Activated CD4-positive, CD25-positive, alpha-beta regulatory T cell treated with anti-CD3 and anti-CD28 coated beads, Interleukin-2, amount 50 U/mL, for 72 hours (primary cell): Measurements from ENCODE around the gene TACSTD2.
"Not testable (repeated sequence)": the region's sequence is repeated elsewhere in the genome, so short reads cannot be mapped to it uniquely, and the experiment has no call there.

Experiments
- DNase-seq: peaks from one replicate; pipeline ENCODE4 v3.0.0; 2021

The TACSTD2 gene

GRCh38 chr1:58555393-58555792 is 21.7 kb downstream of the TACSTD2 start:
- DNase-seq, result no peak

- DNase-seq, result no peak
These were observed 25.6 kb downstream of the TACSTD2 start for GRCh38 chr1:58551186-58552140.

- DNase-seq, result not testable (repeated sequence)
These were observed 27.8 kb downstream of the TACSTD2 start for GRCh38 chr1:58549291-58549690.

- DNase-seq, result no peak
These were observed 28.7 kb downstream of the TACSTD2 start for GRCh38 chr1:58548371-58548770.

- DNase-seq, result peak; percentile 98
These were observed 30.3 kb downstream of the TACSTD2 start, which contains the start of gene OMA1 for GRCh38 chr1:58546520-58547308. OMA1 (minus strand) TSS chr1:58546726; CDS start chr1:58539294, 7,432 bp downstream.

- DNase-seq, result peak; percentile 66
These were observed 31.2 kb downstream of the TACSTD2 start for GRCh38 chr1:58545591-58546519.

GRCh38 chr1:58543260-58543659 is 33.8 kb downstream of the TACSTD2 start:
- no peak for DNase-seq

- no peak for DNase-seq
These were observed 37.5 kb downstream of the TACSTD2 start for GRCh38 chr1:58539553-58539952.

GRCh38 chr1:58538821-58539220 is 38.2 kb downstream of the TACSTD2 start:
- no peak for DNase-seq

- not testable (repeated sequence) for DNase-seq
These were observed 45.2 kb downstream of the TACSTD2 start for GRCh38 chr1:58531842-58532241.

- no peak for DNase-seq
These were observed 47.8 kb downstream of the TACSTD2 start for GRCh38 chr1:58529284-58529683.

- no peak for DNase-seq
These were observed 48.5 kb downstream of the TACSTD2 start for GRCh38 chr1:58528518-58528917.
